ENCODE data around the gene TSPAN9.

The TSPAN9 gene

GRCh38 chr12:3145033-3145432, 67.9 kb downstream of the TSPAN9 start:
- H3K4me3 ChIP-seq (ENCODE audit: low read length): no peak overlapping the region
- H3K4me2 ChIP-seq (ENCODE audit: low read length): no peak overlapping the region
- H3K79me2 ChIP-seq (ENCODE audit: control insufficient read depth, insufficient read depth, low read length): no peaks in the 10 kb centered on the region
- H3K4me1 ChIP-seq (ENCODE audit: control insufficient read depth, low read depth, low read length): peaks cover 2% of the 10 kb centered on the region
- H2BK120ac ChIP-seq (ENCODE audit: low read depth, low read length): no peak overlapping the region
- no peak overlapping the region for H4K5ac ChIP-seq (ENCODE audit: low read length)
- no peak overlapping the region for H3K27ac ChIP-seq (ENCODE audit: low read depth, low read length)
- no peak overlapping the region for H3K23ac ChIP-seq (ENCODE audit: low read length)
- H3K27me3 ChIP-seq (ENCODE audit: insufficient read depth, low read length, poor library complexity): no peaks in the 10 kb centered on the region
- no peak overlapping the region for H2BK5ac ChIP-seq (ENCODE audit: low read length)
- no CpG with 5 or more reads among the region's 13 CpGs for WGBS (ENCODE audit: extremely low coverage, insufficient coverage, low lambda C conversion rate)
- no peak overlapping the region for H4K8ac ChIP-seq (ENCODE audit: low read depth, low read length)
- no peak overlapping the region for H2BK15ac ChIP-seq (replicated peaks; ENCODE audit: low read depth)
- H3K9ac ChIP-seq (ENCODE audit: low read length): no peak overlapping the region
- DNase-seq: no peak
- no peak overlapping the region for H3K18ac ChIP-seq (ENCODE audit: low read length)
- no peak overlapping the region for H3K56ac ChIP-seq (ENCODE audit: low read length)
- no peak overlapping the region for H3K4ac ChIP-seq (ENCODE audit: low read depth, low read length)
- no peak overlapping the region for H2AK5ac ChIP-seq (ENCODE audit: low read length)
- H3K79me1 ChIP-seq (ENCODE audit: low read length): no peaks in the 10 kb centered on the region
- H3K36me3 ChIP-seq (ENCODE audit: control insufficient read depth, insufficient read depth, low read length): no peaks in the 10 kb centered on the region

- no peak overlapping the region for H3K56ac ChIP-seq (ENCODE audit: low read length)
- H3K36me3 ChIP-seq (ENCODE audit: control insufficient read depth, insufficient read depth, low read length): no peaks in the 10 kb centered on the region
- no peak overlapping the region for H3K9ac ChIP-seq (ENCODE audit: low read length)
- H3K27ac ChIP-seq (ENCODE audit: low read depth, low read length): no peak overlapping the region
- H3K4me2 ChIP-seq (ENCODE audit: low read length): no peak overlapping the region
- no peak overlapping the region for H3K4me3 ChIP-seq (ENCODE audit: low read length)
- H4K8ac ChIP-seq (ENCODE audit: low read depth, low read length): no peak overlapping the region
- no peak overlapping the region for H2BK5ac ChIP-seq (ENCODE audit: low read length)
- H3K4ac ChIP-seq (ENCODE audit: low read depth, low read length): no peak overlapping the region
- WGBS (ENCODE audit: extremely low coverage, insufficient coverage, low lambda C conversion rate): no CpG with 5 or more reads among the region's 22 CpGs
- H2AK5ac ChIP-seq (ENCODE audit: low read length): no peak overlapping the region
- H3K4me1 ChIP-seq (ENCODE audit: control insufficient read depth, low read depth, low read length): peaks cover 8% of the 10 kb centered on the region
- no peak overlapping the region for H3K23ac ChIP-seq (ENCODE audit: low read length)
- no peaks in the 10 kb centered on the region for H3K27me3 ChIP-seq (ENCODE audit: insufficient read depth, low read length, poor library complexity)
- no peak overlapping the region for H2BK120ac ChIP-seq (ENCODE audit: low read depth, low read length)
- H2BK15ac ChIP-seq (replicated peaks; ENCODE audit: low read depth): no peak overlapping the region
- no peak overlapping the region for H3K18ac ChIP-seq (ENCODE audit: low read length)
- H4K5ac ChIP-seq (ENCODE audit: low read length): no peak overlapping the region
- H3K79me1 ChIP-seq (ENCODE audit: low read length): no peaks in the 10 kb centered on the region
- H3K79me2 ChIP-seq (ENCODE audit: control insufficient read depth, insufficient read depth, low read length): no peaks in the 10 kb centered on the region
- DNase-seq: no peak
Observed at GRCh38 chr12:3145546-3146310, 68.5 kb downstream of the TSPAN9 start.

GRCh38 chr12:3147260-3147659, 70.1 kb downstream of the TSPAN9 start:
- no peak overlapping the region for H3K4me2 ChIP-seq (ENCODE audit: low read length)
- H3K4me3 ChIP-seq (ENCODE audit: low read length): no peak overlapping the region
- peaks cover 19% of the 10 kb centered on the region for H3K4me1 ChIP-seq (ENCODE audit: control insufficient read depth, low read depth, low read length)
- no peak overlapping the region for H2BK120ac ChIP-seq (ENCODE audit: low read depth, low read length)
- DNase-seq: no peak
- no peaks in the 10 kb centered on the region for H3K36me3 ChIP-seq (ENCODE audit: control insufficient read depth, insufficient read depth, low read length)
- no peak overlapping the region for H3K56ac ChIP-seq (ENCODE audit: low read length)
- no peak overlapping the region for H2BK5ac ChIP-seq (ENCODE audit: low read length)
- no peak overlapping the region for H3K23ac ChIP-seq (ENCODE audit: low read length)
- no peaks in the 10 kb centered on the region for H3K79me2 ChIP-seq (ENCODE audit: control insufficient read depth, insufficient read depth, low read length)
- no peak overlapping the region for H3K9ac ChIP-seq (ENCODE audit: low read length)
- no peak overlapping the region for H3K27ac ChIP-seq (ENCODE audit: low read depth, low read length)
- no peaks in the 10 kb centered on the region for H3K27me3 ChIP-seq (ENCODE audit: insufficient read depth, low read length, poor library complexity)
- H3K4ac ChIP-seq (ENCODE audit: low read depth, low read length): no peak overlapping the region
- no peak overlapping the region for H2BK15ac ChIP-seq (replicated peaks; ENCODE audit: low read depth)
- no peak overlapping the region for H4K5ac ChIP-seq (ENCODE audit: low read length)
- no peak overlapping the region for H4K8ac ChIP-seq (ENCODE audit: low read depth, low read length)
- no CpG with 5 or more reads among the region's 15 CpGs for WGBS (ENCODE audit: extremely low coverage, insufficient coverage, low lambda C conversion rate)
- H3K18ac ChIP-seq (ENCODE audit: low read length): no peak overlapping the region
- H3K79me1 ChIP-seq (ENCODE audit: low read length): no peaks in the 10 kb centered on the region
- H2AK5ac ChIP-seq (ENCODE audit: low read length): no peak overlapping the region

GRCh38 chr12:3148366-3149000, 71.3 kb downstream of the TSPAN9 start:
- no peak overlapping the region for H3K9ac ChIP-seq (ENCODE audit: low read length)
- H3K23ac ChIP-seq (ENCODE audit: low read length): no peak overlapping the region
- H3K18ac ChIP-seq (ENCODE audit: low read length): no peak overlapping the region
- no peaks in the 10 kb centered on the region for H3K79me1 ChIP-seq (ENCODE audit: low read length)
- peak overlapping the region; percentile 10 for H3K56ac ChIP-seq (ENCODE audit: low read length)
- no peak overlapping the region for H3K4me2 ChIP-seq (ENCODE audit: low read length)
- WGBS (ENCODE audit: extremely low coverage, insufficient coverage, low lambda C conversion rate): no CpG with 5 or more reads among the region's 16 CpGs
- no peaks in the 10 kb centered on the region for H3K27me3 ChIP-seq (ENCODE audit: insufficient read depth, low read length, poor library complexity)
- H2AK5ac ChIP-seq (ENCODE audit: low read length): no peak overlapping the region
- no peak for DNase-seq
- no peak overlapping the region for H3K27ac ChIP-seq (ENCODE audit: low read depth, low read length)
- no peak overlapping the region for H3K4me3 ChIP-seq (ENCODE audit: low read length)
- H4K8ac ChIP-seq (ENCODE audit: low read depth, low read length): no peak overlapping the region
- H3K79me2 ChIP-seq (ENCODE audit: control insufficient read depth, insufficient read depth, low read length): no peaks in the 10 kb centered on the region
- no peak overlapping the region for H3K4ac ChIP-seq (ENCODE audit: low read depth, low read length)
- H4K5ac ChIP-seq (ENCODE audit: low read length): no peak overlapping the region
- no peaks in the 10 kb centered on the region for H3K36me3 ChIP-seq (ENCODE audit: control insufficient read depth, insufficient read depth, low read length)
- no peak overlapping the region for H2BK120ac ChIP-seq (ENCODE audit: low read depth, low read length)
- no peak overlapping the region for H2BK5ac ChIP-seq (ENCODE audit: low read length)
- H3K4me1 ChIP-seq (ENCODE audit: control insufficient read depth, low read depth, low read length): peaks cover 19% of the 10 kb centered on the region
- no peak overlapping the region for H2BK15ac ChIP-seq (replicated peaks; ENCODE audit: low read depth)

- Histone ChIP-seq H3K79me1 (ENCODE audit: low read length) (no peaks in the 10 kb centered on the region), H3K4me2 (ENCODE audit: low read length) (no peak overlapping the region), H2BK5ac (ENCODE audit: low read length) (no peak overlapping the region), H4K8ac (ENCODE audit: low read depth, low read length) (no peak overlapping the region), H3K9ac (ENCODE audit: low read length) (no peak overlapping the region), H3K4me1 (ENCODE audit: control insufficient read depth, low read depth, low read length) (peaks cover 19% of the 10 kb centered on the region), H3K56ac (ENCODE audit: low read length) (no peak overlapping the region), H3K36me3 (ENCODE audit: control insufficient read depth, insufficient read depth, low read length) (no peaks in the 10 kb centered on the region), H3K4me3 (ENCODE audit: low read length) (no peak overlapping the region), H3K27ac (ENCODE audit: low read depth, low read length) (no peak overlapping the region), H2BK15ac (replicated peaks; ENCODE audit: low read depth) (no peak overlapping the region), H2AK5ac (ENCODE audit: low read length) (no peak overlapping the region), H3K79me2 (ENCODE audit: control insufficient read depth, insufficient read depth, low read length) (no peaks in the 10 kb centered on the region), H3K4ac (ENCODE audit: low read depth, low read length) (no peak overlapping the region), H3K23ac (ENCODE audit: low read length) (no peak overlapping the region), H2BK120ac (ENCODE audit: low read depth, low read length) (no peak overlapping the region), H3K27me3 (ENCODE audit: insufficient read depth, low read length, poor library complexity) (no peaks in the 10 kb centered on the region), H3K18ac (ENCODE audit: low read length) (no peak overlapping the region), H4K5ac (ENCODE audit: low read length) (no peak overlapping the region)
- no peak for DNase-seq
- WGBS (ENCODE audit: extremely low coverage, insufficient coverage, low lambda C conversion rate): no CpG with 5 or more reads among the region's 10 CpGs
Observed at GRCh38 chr12:3149515-3150307, 72.5 kb downstream of the TSPAN9 start.
